ENCODE data around the gene SLC49A4.
"Not testable (repeated sequence)": the region's sequence is repeated elsewhere in the genome, so short reads cannot be mapped to it uniquely, and the experiment has no call there.

Gene SLC49A4

DNA sequence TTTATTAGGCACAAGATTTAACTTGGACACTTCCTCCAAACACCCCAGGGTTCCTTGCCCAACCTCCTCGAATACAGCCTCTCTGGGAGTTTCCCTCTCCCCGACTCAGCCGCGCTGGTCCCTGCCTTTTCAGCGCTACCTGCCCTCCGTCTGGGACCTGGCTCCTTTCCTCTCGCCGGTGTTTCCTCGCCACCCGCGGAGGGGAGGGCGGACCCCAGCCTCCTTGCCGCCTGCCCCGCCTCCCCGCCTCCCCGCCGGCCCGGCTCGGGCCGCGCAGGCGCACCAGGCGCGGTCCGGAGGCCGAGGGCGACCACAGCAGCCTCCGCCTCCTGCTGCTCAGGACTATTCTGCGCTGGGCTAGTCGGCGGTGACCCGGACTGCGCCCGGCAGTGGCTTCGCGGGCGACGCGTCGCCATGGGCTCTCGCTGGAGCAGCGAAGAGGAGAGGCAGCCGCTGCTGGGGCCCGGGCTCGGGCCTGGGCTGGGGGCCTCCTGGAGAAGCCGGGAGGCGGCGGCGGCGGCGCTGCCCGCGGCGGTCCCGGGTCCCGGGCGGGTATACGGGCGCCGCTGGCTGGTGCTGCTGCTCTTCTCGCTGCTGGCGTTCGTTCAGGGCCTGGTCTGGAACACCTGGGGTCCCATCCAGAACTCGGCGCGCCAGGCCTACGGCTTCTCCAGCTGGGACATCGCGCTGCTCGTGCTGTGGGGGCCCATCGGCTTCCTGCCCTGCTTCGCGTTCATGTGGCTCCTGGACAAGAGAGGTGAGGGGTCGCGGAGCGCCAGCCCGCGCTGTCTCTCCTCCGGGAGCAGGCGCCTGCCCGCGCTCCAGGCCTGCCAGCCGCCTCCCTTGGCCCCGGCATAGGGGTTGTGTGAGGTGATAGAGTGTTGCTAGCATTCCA, at the start of gene SLC49A4:
Gene SLC49A4 (plus strand): TSS at position 291 of the 895 bp plus-strand sequence. CDS start 124 bp downstream, at position 415.
- no peak for DNase-seq

DNA sequence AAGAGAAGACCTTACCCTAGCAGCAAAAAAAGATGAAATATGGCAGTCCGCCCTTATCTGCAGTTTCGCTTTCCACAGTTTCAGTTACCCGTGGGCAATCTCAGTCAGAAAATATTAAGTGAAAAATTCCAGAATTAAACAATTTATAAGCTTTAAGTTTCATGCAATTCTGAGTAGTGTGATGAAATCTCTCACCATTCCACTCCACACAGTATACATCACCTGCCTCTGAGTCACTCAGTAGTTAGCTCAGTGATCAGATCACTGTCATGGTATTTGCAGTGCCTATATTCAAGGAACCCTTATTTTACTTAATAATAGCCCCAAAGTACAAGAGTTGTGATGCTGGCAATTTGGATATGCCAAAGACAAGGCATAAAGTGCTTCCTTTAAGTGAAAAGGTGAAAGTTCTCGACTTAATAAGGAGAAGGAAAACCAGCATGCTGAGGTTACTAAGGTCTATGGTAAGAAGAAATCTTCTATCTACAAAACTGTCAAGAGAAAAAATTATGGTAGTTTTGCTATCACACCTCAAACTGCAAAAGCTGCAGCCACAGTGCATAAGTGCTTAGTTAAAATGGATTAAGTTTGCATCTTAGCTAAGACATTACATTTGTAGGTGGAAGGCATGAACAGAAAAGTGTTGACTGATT, 49.4 kb upstream of the SLC49A4 start:
- DNase-seq = no peak

DNA sequence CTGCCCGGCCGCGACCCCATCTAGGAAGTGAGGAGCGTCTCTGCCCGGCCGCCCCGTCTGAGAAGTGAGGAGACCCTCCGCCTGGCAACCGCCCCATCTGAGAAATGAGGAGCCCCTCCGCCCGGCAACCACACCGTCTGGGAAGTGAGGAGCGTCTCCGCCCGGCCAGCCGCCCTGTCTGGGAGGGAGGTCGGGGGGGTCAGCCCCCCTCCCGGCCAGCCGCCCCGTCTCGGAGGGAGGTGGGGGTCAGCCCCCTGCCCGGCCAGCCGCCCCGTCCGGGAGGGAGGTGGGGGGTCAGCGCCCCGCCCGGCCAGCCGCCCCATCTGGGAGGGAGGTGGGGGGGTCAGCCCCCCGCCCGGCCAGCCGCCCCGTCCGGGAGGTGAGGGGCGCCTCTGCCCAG, 47.6 kb upstream of the SLC49A4 start:
- not testable (repeated sequence) for DNase-seq

DNA sequence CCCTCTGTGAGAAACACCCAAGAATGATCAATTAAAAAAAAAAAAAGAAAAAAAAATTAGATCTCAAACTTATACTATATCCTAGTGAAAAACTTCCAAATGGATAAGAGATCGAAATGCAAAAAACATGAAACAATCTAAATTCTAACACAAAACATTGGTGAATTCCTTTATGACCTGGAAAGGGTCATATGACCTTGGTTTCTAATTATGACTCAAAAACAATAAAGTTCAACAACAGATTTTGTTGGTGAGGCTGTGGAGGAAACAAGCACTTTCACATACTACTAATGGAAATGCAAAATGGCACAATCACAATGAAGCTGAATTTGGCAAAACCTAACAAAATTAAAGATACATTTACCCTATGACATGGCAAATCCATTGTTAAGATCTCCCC, 46.5 kb upstream of the SLC49A4 start:
- DNase-seq = no peak

- no peak for DNase-seq
Measured at GRCh38 chr3:122754929-122755328, 39.9 kb upstream of the SLC49A4 start.

DNA sequence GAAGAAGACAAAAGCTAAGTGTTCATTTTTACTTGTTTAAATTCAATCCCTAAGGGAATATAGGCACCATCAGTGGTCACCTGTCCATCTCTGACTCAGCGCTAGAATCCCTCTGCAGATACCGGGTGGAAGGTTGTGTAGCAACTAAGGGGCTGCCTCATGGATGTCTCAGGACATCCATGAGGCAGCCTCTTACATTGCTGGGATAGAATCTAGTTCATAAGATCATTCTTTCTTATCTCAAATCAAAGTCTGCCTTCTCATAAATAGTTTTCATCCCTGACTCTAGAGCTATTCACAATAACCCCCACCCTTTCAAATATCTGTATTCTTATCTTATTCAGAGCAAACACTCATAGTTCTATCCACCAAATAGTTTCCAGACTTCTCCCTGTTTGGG, 39.4 kb upstream of the SLC49A4 start:
- no peak for DNase-seq

DNA sequence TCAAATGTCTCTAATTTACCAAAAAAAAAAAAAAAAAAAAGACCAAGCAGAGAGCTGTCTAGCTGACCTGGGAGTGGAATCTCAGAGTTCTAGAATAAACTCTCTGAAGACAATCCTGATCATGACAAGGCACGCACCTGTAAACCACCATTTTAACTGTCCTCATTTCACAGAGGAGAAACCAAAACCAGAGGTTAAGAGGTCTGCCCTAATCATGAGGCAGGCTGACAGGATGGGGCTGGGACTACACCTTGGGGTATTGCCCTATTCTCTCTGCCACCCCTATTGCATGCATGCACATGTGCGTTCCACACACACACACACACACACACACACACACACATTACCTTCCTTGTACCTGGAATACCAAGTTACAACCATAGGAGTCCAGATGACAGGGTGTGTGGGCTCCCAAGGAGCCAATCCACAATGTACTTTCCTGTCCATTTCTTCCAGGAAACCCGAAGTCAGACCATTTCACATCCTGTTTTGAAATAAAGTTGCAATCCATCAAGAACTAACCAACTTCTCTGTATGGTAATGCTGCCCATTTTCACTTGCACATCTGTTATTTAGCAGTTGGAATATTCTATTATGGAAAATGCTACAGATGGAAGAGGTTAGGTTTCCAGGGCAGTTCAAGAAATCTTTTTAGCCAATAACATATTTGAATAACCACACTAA, 35.9 kb upstream of the SLC49A4 start:
- no peak for DNase-seq

GRCh38 chr3:122760453-122761271, 34.2 kb upstream of the SLC49A4 start:
- DNase-seq = no peak

DNA sequence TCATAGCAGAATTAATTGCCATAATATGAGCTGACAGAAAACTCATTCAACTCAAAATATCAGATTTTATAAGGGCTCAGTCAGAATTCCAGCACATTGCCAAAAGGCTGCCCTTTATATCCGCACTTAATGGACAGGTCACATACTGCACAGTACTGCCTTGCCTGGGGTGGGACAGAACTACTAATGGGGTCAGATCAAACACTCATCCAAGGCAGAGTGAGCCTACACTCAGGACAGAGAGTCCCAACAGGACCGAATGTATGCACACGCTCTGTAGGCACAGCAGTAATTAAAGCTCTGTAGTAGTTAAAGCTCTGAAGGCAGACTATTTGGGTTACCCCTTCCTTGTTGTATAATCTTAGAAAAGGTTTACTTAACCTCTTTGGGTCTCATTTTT, 28.4 kb upstream of the SLC49A4 start:
- DNase-seq = no peak

- no peak for DNase-seq
Measured at GRCh38 chr3:122767540-122768372, 27.1 kb upstream of the SLC49A4 start.

- no peak for DNase-seq
Measured at GRCh38 chr3:122770521-122771202, 24.2 kb upstream of the SLC49A4 start.

- DNase-seq = no peak
Measured at GRCh38 chr3:122772827-122773226, 22.0 kb upstream of the SLC49A4 start.

DNA sequence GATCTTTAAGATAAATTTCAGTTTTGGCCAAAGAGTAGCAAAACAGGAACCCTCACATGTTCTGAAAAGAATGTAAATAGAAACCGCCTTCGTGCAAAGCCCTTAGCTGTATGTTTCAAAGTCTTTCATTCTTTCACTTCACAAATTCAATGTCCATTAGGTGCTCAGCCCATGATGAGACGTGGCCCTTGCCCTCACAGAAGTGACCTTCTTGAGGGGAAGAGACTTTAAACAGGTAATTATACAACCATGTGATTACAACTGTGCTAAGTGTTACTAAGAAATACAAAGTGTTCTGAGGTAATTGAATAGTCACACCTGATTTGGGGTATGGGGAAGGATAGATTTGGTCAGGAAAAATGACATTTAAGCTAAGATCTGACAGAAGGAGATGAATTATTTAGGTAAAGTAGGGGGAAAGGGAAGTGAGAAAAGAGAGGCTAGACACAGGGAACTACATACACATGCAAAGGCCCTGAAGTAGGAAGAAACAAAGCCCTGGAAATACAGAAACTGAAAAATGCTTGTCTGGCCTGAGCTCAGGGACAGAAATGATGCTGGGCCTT, 20.8 kb upstream of the SLC49A4 start:
- DNase-seq = no peak

GRCh38 chr3:122774564-122774963, 20.3 kb upstream of the SLC49A4 start:
- DNase-seq = no peak

DNA sequence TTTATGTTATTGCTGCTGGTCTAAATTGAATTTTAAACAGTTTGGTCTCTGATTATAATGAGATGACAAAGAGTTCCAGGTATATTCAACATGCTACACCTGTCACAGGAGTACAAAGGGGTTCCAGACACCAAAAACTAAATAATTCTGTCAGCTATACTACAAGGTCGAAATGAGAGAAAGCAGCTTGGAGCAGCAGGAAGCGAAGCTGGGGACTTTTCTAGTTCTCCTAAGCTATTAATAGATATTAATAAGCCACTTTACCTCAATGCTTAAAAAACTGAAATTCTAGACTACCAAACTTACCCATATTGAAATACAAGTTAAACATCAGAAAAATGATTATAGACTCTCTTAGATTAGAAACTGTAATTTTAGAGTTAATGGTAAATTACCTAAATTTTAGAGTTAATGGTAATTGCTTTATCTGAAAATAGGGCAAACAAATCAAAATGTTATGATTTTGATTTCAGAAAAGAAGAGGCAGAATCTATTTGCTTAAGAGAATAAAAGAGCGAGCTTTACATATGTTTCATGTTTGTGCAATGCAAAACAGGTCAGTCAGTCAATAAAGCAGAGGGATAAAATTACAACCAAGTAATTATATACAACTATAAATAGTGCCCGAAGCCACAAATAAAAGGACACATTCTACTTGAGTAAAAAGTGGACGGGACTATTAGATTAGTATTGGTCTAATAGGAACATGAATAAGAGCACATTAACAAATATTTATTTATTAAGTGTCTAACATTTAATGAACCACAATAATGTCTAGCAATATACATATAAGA, 18.0 kb upstream of the SLC49A4 start:
- no peak for DNase-seq

DNA sequence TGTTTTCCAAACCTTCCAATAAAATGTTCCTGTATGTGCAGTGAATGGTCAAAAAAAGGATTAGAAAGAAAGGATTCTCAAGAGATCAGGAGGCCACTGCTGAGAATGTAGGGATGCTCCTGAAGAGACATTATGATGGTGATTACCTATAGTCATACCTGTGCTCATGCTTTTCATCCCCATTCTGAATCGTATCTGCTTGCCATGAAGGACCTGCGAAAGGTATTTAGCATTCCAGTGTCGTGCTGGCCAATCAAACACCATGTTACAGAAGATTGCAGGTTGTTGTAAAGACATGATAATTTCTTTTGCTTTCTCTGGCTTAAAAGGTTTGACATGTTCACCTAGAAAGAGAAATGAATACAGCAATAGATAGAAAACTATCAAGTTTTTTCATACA, 17.3 kb upstream of the SLC49A4 start:
- no peak for DNase-seq

DNA sequence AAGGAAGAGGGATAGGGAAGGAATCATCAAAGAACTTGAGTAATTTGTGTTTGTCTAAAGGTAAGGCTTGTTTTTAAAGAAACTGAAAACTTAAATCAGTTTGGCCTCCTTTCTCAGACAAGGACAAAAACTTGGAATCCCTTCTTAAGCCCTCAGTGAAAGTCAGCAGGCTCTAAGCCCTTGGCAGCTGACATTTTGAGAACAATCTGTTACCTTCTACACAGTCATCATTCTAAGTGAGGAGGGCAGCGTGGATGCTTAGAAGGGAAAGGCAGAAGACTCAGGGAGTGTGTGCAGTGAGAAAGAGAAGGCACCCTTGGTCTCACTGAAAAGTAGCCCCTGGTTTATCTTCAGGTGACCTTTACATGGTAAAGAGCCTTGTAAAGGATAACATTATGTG, 12.1 kb upstream of the SLC49A4 start:
- DNase-seq = no peak

- no peak for DNase-seq
Measured at GRCh38 chr3:122784436-122784835, 10.4 kb upstream of the SLC49A4 start.

- no peak for DNase-seq
Measured at GRCh38 chr3:122785231-122785630, 9.6 kb upstream of the SLC49A4 start.

DNA sequence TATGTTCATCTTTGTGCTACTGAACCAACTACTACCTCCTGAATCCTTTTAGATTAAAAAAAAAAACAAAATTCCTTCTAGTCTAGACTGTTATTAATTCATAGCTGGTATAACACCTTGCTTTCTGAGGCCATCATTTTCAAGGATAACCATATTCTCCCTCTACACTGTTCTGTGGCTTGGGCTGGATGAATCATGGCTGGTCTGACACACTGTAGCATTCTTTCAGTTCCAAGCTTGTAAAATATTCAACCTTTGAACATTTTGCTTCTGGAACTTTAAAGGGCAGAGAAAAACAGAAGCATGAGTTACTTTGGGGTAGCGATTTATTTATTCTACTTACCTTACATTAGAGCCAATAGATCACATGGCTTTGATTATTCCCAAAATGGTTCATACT, 8.8 kb upstream of the SLC49A4 start:
- DNase-seq = no peak

Data from SW 1271 (cell line).